K562 (cell line): ENCODE measurements around the gene UBE2B. TPM values are rescaled to one million over a fixed set of nuclear protein-coding genes. Genes with fewer than 3 reads are reported as not detected.

Experiments used
- ATAC-seq: fragments of 200-7000 bp; cut with Tn5 transposase; 3 replicates; pipeline ENCODE4 v1.9.1; 2020; ENCODE audit warnings: moderate library complexity
- BruUV-seq: library from RNA; stranded (reverse); fragments of 400-500 nt; replicated peaks from 2 replicates; lab custom pipeline; 2021; lab: Mats Ljungman, UMichigan
- CTCF ChIA-PET: fragments of 300-600 bp; formaldehyde crosslinking; extraction: SDS; loops from one replicate; lab custom pipeline; 2021; ENCODE audit warnings: low intra/inter-chr PET ratio; lab: Yijun Ruan, JAX
- POLR2A ChIA-PET: fragments of 300-600, 350-650 bp; sonication (Branson Sonifier 250); formaldehyde crosslinking; extraction: SDS; loops from one replicate; lab custom pipeline; 2021; ENCODE audit warnings: antibody characterized with exemption, inconsistent platforms; lab: Yijun Ruan, JAX
- DNase-seq, 4 experiments: peaks; one replicate each; pipeline versions ENCODE4 v3.0.0 to v3.0.0-alpha.2; 2011 to 2018; ENCODE audit warnings: low spot score in 3 of 4, mixed read lengths in 3 of 4; ENCODE audit errors: extremely low read depth in 1 of 4
- FAIRE-seq: peaks from 2 replicates; lab custom pipeline; 2011; peaks lifted over from hg19 to GRCh38; lab: Jason Lieb, UNC
- H2AFZ ChIP-seq: 2 replicates; pipeline ENCODE4 v1.6.0; 2011; ENCODE audit warnings: low read depth, low read length, control low read depth, inconsistent platforms
- H3K27ac ChIP-seq: fragments of 200-600 bp; 3 replicates; pipeline ENCODE4 v1.8.0; 2011; ENCODE audit warnings: low read depth, mild to moderate bottlenecking, control low read depth, inconsistent platforms, low read length, moderate library complexity, mixed read lengths; ENCODE audit errors: extremely low read depth
- H3K27me3 ChIP-seq, 2 experiments: fragments of 300-600 bp in 1 of 2; 2 replicates in 1 of 2; 3 replicates in 1 of 2; pipeline versions ENCODE4 v1.6.0 to v1.8.0; 2011; ENCODE audit warnings: inconsistent platforms in 2 of 2, low read length in 2 of 2, mild to moderate bottlenecking in 1 of 2, mixed read lengths in 1 of 2, moderate library complexity in 1 of 2; ENCODE audit not compliant: control insufficient read depth in 2 of 2, insufficient read depth in 2 of 2
- H3K36me3 ChIP-seq: fragments of 300-600 bp; 3 replicates; pipeline ENCODE4 v1.8.0; 2011; ENCODE audit warnings: mild to moderate bottlenecking, low read length, inconsistent platforms; ENCODE audit not compliant: control insufficient read depth, insufficient read depth
- H3K4me1 ChIP-seq, 2 experiments: fragments of 200-600 bp in 1 of 2; replicated peaks in 1 of 2; 2 replicates in 1 of 2; 3 replicates in 1 of 2; pipeline versions ENCODE4 v1.5.1 to v1.8.0; 2011; ENCODE audit warnings: inconsistent platforms in 2 of 2, low read length in 2 of 2, mild to moderate bottlenecking in 1 of 2, mixed read lengths in 1 of 2, moderate library complexity in 1 of 2; ENCODE audit not compliant: control insufficient read depth in 2 of 2, insufficient read depth in 2 of 2
- H3K4me2 ChIP-seq: 2 replicates; pipeline ENCODE4 v1.6.1; 2011; ENCODE audit warnings: low read length, control low read depth, inconsistent platforms, mixed read lengths; ENCODE audit not compliant: insufficient read depth
- H3K4me3 ChIP-seq: fragments of 200-600 bp; sonication (generic), shearing (Covaris generic); 2 replicates; pipeline ENCODE4 v1.5.1; 2016; ENCODE audit warnings: control low read depth, inconsistent platforms
- H3K79me2 ChIP-seq: fragments of 200-600 bp; 3 replicates; pipeline ENCODE4 v1.8.0; 2011; ENCODE audit warnings: low read length, inconsistent platforms; ENCODE audit not compliant: control insufficient read depth, insufficient read depth
- H3K9ac ChIP-seq, 2 experiments: 2 replicates each; pipeline versions ENCODE4 v1.6.0 to v1.6.1; 2011; ENCODE audit warnings: low read depth in 2 of 2, low read length in 2 of 2, control low read depth in 1 of 2, inconsistent platforms in 1 of 2, mild to moderate bottlenecking in 1 of 2, mixed read lengths in 1 of 2; ENCODE audit not compliant: insufficient read depth in 1 of 2
- H3K9me1 ChIP-seq: one replicate; pipeline ENCODE4 v1.6.0; 2011; ENCODE audit warnings: inconsistent platforms, mild to moderate bottlenecking, low read length, moderate library complexity; ENCODE audit not compliant: control insufficient read depth, insufficient read depth
- H3K9me3 ChIP-seq: replicated peaks from 2 replicates; pipeline ENCODE4 v1.5.1; 2011; ENCODE audit warnings: low read depth, low read length, inconsistent platforms; ENCODE audit not compliant: control insufficient read depth, insufficient read depth
- H4K20me1 ChIP-seq: replicated peaks from 2 replicates; pipeline ENCODE4 v1.6.1; 2011; ENCODE audit warnings: low read length, inconsistent platforms, mixed read lengths; ENCODE audit not compliant: control insufficient read depth, insufficient read depth
- MTA2 ChIP-seq: fragments of 450-650 bp; IDR thresholded peaks from 2 replicates; pipeline ENCODE4 v1.6.1; 2016; ENCODE audit warnings: low read depth
- PHTF2 ChIP-seq: fragments of 250-450 bp; sonication (Bioruptor Pico); IDR thresholded peaks from 2 replicates; pipeline ENCODE4 v1.5.0; 2021; ENCODE audit warnings: mild to moderate bottlenecking
- RBBP5 ChIP-seq: fragments of 200-600 bp; sonication (generic); IDR thresholded peaks from 2 replicates; pipeline ENCODE4 v1.6.1; 2012; ENCODE audit warnings: borderline replicate concordance, mild to moderate bottlenecking, low read length, control low read depth, inconsistent platforms; ENCODE audit not compliant: insufficient read depth, poor library complexity, severe bottlenecking
- SAP30 ChIP-seq: fragments of 200-600 bp; sonication (generic); IDR thresholded peaks from 2 replicates; pipeline ENCODE4 v1.6.1; 2012; ENCODE audit warnings: borderline replicate concordance, low read depth, mild to moderate bottlenecking, moderate library complexity, low read length, control low read depth, inconsistent platforms; ENCODE audit not compliant: insufficient read depth, poor library complexity, severe bottlenecking
- in situ Hi-C: fragments of 300-500 bp; cut with MboI; formaldehyde crosslinking; loops from 4 replicates; pipeline ENCODE4 v1.15.0; 2018; ENCODE audit warnings: inconsistent platforms, mixed read lengths
- intact Hi-C: fragments of 100-400 bp; cut with micrococcal nuclease; formaldehyde crosslinking; loops from 2 replicates; pipeline ENCODE4 v1.14.2; 2022
- polyA plus RNA-seq, 8 experiments: library from polyadenylated mRNA; depleted of rRNA in 4 of 8; stranded (reverse) in 5 of 8; unstranded in 3 of 8; fragments of >200 nt; fragmentation: Nextera tagmentation in 2 of 8; fragmentation: Illumina TruSeq in 1 of 8; extraction: Ambion mirVana in 2 of 8; extraction: Trizol in 1 of 8; gene quantifications; 2 replicates each; pipeline versions ENCODE4 v1.2.1 to v1.2.3, GENCODE V29; 2011 to 2014; ENCODE audit warnings: inconsistent platforms in 1 of 8, missing spikeins in 1 of 8
- total RNA-seq, 7 experiments: library from RNA; depleted of rRNA in 6 of 7; stranded (reverse); fragments of >200 nt in 6 of 7; fragmentation: Illumina TruSeq in 2 of 7; extraction: Trizol in 2 of 7; gene quantifications; 2 replicates each; pipeline versions ENCODE4 v1.2.1 to v1.2.3, GENCODE V29; 2011 to 2021; ENCODE audit warnings: low replicate concordance in 1 of 7
- TF ChIP-seq, protein P1 (sequence below): fragments of 450-650 bp; formaldehyde crosslinking; IDR thresholded peaks from 2 replicates; pipeline ENCODE4 v1.4.0; 2020; ENCODE audit warnings: mild to moderate bottlenecking, mixed read lengths

Gene UBE2B
- total and polyA plus RNA-seq, 9 of the 15 experiments (the other 6 are each of a cell fraction or from before 2014, with no cell fraction given), result 13.1 to 198 (median 75.5) TPM

- no peak for TF ChIP-seq PHTF2 (CRISPR knock-in tag)
- peak; percentile 64 for TF ChIP-seq SAP30
- TF ChIP-seq, protein P1, sequence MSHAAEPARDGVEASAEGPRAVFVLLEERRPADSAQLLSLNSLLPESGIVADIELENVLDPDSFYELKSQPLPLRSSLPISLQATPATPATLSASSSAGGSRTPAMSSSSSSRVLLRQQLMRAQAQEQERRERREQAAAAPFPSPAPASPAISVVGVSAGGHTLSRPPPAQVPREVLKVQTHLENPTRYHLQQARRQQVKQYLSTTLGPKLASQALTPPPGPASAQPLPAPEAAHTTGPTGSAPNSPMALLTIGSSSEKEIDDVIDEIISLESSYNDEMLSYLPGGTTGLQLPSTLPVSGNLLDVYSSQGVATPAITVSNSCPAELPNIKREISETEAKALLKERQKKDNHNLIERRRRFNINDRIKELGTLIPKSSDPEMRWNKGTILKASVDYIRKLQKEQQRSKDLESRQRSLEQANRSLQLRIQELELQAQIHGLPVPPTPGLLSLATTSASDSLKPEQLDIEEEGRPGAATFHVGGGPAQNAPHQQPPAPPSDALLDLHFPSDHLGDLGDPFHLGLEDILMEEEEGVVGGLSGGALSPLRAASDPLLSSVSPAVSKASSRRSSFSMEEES, result peak; percentile 100
Observed at GRCh38 chr5:134370871-134371833, at the start of gene UBE2B (continued).

GRCh38 chr5:134327327-134327726, 44.0 kb upstream of the UBE2B start:
- Histone ChIP-seq H4K20me1 (no peaks in the 10 kb centered on the region), H3K36me3 (no peaks in the 10 kb centered on the region), H3K27ac (no peak overlapping the region), H3K9me1 (no peaks in the 10 kb centered on the region), H2AFZ (no peak overlapping the region), H3K4me1 (no peaks in the 10 kb centered on the region), H3K9ac (no peak overlapping the region), H3K4me3 (no peak overlapping the region), H3K4me2 (no peak overlapping the region), H3K79me2 (no peaks in the 10 kb centered on the region), H3K27me3 (no peaks in the 10 kb centered on the region), H3K9me3 (peaks cover 2% of the 10 kb centered on the region; the same call in 1 of the 2 replicates)
- in situ Hi-C loops, result no loop called here
- no peak for DNase-seq
- no peak for ATAC-seq
- no TSS peak for BruUV-seq
- ChIA-PET POLR2A (no interaction called here), CTCF (no interaction called here)
- intact Hi-C loops, result no loop called here
- TF ChIP-seq MTA2 (no peak), RBBP5 (no peak)
- no peak for FAIRE-seq
